ENCODE measurements around the gene ZP1.

The ZP1 gene

GRCh38 chr11:60924110-60924905, 57.0 kb downstream of the ZP1 start, which contains the start of gene TMEM132A:
Gene TMEM132A, plus strand, starts transcription at chr11:60924460. Its CDS starts 174 bp downstream, at chr11:60924634.
- DNase-seq (ENCODE audit: low read depth) = no peak
- no peak for TF ChIP-seq CTCF (IDR thresholded peaks at IDR 0.05; ENCODE audit: low read depth, low read length, missing control alignments)
- H3K4me3 ChIP-seq (ENCODE audit: low read depth, low read length) = peak within 1 kb of the TSS; percentile 76
- in situ Hi-C loops (cut with HindIII; ENCODE audit: low sequenced_read_pairs) = loop anchor here (5.0 kb wide), 1 partner anchor 208 kb away; no protein-coding TSS in a partner anchor

Data from astrocyte of the cerebellum (primary cell).